HG02973 (cell line): Measurements from ENCODE around the gene APC2.
"Not testable (repeated sequence)": the region's sequence is repeated elsewhere in the genome, so short reads cannot be mapped to it uniquely, and the experiment has no call there.

ENCODE experiments used
- ATAC-seq: cut with Tn5 transposase; IDR thresholded peaks from one replicate; pipeline ENCODE4 v1.9.1; 2021; ENCODE audit warnings: moderate library complexity; ENCODE audit not compliant: unreplicated experiment

The APC2 gene

GRCh38 chr19:1429750-1430149 is 20.2 kb upstream of the APC2 start:
- ATAC-seq, result no peak

- no peak for ATAC-seq
Observed at GRCh38 chr19:1430246-1430645, 19.7 kb upstream of the APC2 start.

GRCh38 chr19:1431759-1432506 is 18.0 kb upstream of the APC2 start:
- no peak for ATAC-seq

- no peak for ATAC-seq
Observed at GRCh38 chr19:1432507-1432887, 17.4 kb upstream of the APC2 start.

GRCh38 chr19:1433119-1434039 is 16.5 kb upstream of the APC2 start:
- no peak for ATAC-seq

- ATAC-seq, result no peak
Observed at GRCh38 chr19:1434040-1434366, 15.9 kb upstream of the APC2 start.

GRCh38 chr19:1434577-1435060 is 15.3 kb upstream of the APC2 start:
- no peak for ATAC-seq

GRCh38 chr19:1435378-1435989 is 14.4 kb upstream of the APC2 start:
- ATAC-seq, result no peak

- no peak for ATAC-seq
Observed at GRCh38 chr19:1437609-1438008, 12.3 kb upstream of the APC2 start.

GRCh38 chr19:1438035-1438932 is 11.6 kb upstream of the APC2 start, which contains the start of gene RPS15:
Gene RPS15, plus strand, starts transcription at chr19:1438396. Its CDS starts 30 bp downstream, at chr19:1438426.
- ATAC-seq, result peak; percentile 72

- ATAC-seq, result no peak
Observed at GRCh38 chr19:1438933-1439354, 11.0 kb upstream of the APC2 start.

- not testable (repeated sequence) for ATAC-seq
Observed at GRCh38 chr19:1439525-1440417, 10.2 kb upstream of the APC2 start.

- ATAC-seq, result no peak
Observed at GRCh38 chr19:1440418-1440801, 9.5 kb upstream of the APC2 start.

- no peak for ATAC-seq
Observed at GRCh38 chr19:1441022-1441426, 8.9 kb upstream of the APC2 start.

- ATAC-seq, result no peak
Observed at GRCh38 chr19:1441677-1442438, 8.1 kb upstream of the APC2 start.

- no peak for ATAC-seq
Observed at GRCh38 chr19:1445185-1445931, 4.6 kb upstream of the APC2 start.

GRCh38 chr19:1445932-1446712 is 3.8 kb upstream of the APC2 start:
- no peak for ATAC-seq
